Left colon (tissue), 2 donors: Measurements from ENCODE around the gene GGA3. TPM values are rescaled to one million over a fixed set of nuclear protein-coding genes. Genes with fewer than 3 reads are reported as not detected.
A peak's percentile ranks its signal among the peaks of the same experiment; 100 is the strongest.
"Not testable (repeated sequence)": the region's sequence is repeated elsewhere in the genome, so short reads cannot be mapped to it uniquely, and the experiment has no call there.

ENCODE experiments used
- ATAC-seq: fragments of 200-7000 bp; cut with Tn5 transposase; one replicate; pipeline ENCODE4 v1.9.1; 2020; ENCODE audit warnings: mild to moderate bottlenecking, moderate library complexity
- DNase-seq, 2 donors: peaks; one replicate each; pipeline ENCODE4 v3.0.0-alpha.2; 2020
- intact Hi-C, 2 donors: fragments of 100-400 bp; cut with DNase I in 1 of 2; cut with micrococcal nuclease in 1 of 2; formaldehyde crosslinking; loops; one replicate each; pipeline versions ENCODE4 v1.11.2 to v1.14.0; 2022; cut with DNase I, micrococcal nuclease
- total RNA-seq, 2 donors: library from RNA; stranded (reverse); fragmentation: NEBNext Ultra II Directional; extraction: Animal tissue kit (Norgen Biotek cat#: 25700); gene quantifications; one replicate each; pipeline ENCODE4 v1.2.1, GENCODE V29; 2021
- donor health status: DM: no; HTN: no; CAD: no.
- donor health status: DM: yes; HTN: yes; CAD: no.

The GGA3 gene
- total RNA-seq, 2 donors from 2014 or later, result 39.9 to 46.5 TPM

- ATAC-seq, intact Hi-C loops: not testable (repeated sequence)
Measured at GRCh38 chr17:75280189-75280588, 18.8 kb upstream of the GGA3 start.

DNA sequence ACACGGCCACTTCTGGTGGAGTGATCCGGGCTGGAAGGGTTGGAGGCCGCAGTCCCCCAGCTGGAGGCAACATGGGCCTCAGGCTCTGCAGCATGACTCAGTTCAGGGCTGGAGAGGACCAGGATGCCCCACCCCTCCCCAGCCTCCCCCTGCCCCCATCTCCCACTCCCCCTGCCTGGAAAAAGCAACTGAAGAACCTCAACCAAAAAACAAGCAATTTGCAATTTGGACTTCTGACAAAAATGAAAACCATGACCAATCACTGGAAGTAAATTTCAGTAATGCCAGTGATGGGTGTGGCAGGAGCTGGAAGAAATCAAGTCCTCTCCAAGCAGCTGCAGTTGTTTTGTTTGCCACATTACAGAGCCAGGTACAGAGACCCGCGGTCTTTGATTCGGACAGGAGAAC, 16.3 kb upstream of the GGA3 start:
- intact Hi-C loops, result no loop called here
- no peak for DNase-seq
- no peak for ATAC-seq

More at GRCh38 chr17:75280189-75280588, 18.8 kb upstream of the GGA3 start:
- not testable (repeated sequence) for DNase-seq

DNA sequence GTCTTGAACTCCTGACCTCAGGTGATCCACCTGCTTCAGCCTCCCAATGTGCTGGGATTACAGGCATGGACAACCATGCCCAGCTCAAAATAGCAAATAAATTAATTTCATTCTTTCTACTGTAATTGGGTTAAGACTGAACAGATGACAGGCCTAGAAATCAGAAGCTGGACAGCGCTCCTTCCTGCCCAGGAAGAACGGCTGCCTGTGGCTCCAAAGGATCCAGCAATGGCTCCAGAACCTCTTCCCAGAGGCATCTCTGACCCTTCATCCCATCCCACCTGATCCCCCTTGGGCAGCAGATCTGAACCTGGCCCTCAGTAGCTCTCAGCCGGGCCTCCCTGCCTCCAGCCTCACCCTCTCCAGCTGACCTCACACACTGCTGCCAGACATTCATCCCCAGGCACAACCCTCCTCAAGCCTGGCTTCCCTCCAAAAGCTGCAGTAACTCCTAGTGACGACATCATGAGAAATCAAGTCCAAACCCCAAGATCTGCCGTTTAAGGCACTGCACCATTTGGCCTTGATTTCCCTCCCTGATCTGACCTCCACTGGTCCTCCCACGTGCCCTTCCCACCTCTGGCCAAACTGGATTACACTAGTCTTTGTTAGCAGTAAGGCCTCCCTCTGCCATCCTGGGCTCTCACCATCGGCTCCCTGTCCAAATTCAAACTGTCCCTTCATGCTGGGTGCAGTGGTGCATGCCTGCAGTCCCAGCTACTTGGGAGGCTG, 12.7 kb upstream of the GGA3 start:
- intact Hi-C loops, result no loop called here
- ATAC-seq, result no peak
- no peak for DNase-seq

GRCh38 chr17:75272848-75273184, 11.4 kb upstream of the GGA3 start:
- intact Hi-C loops, result no loop called here
- DNase-seq, result no peak
- no peak for ATAC-seq

GRCh38 chr17:75271955-75272847, 10.8 kb upstream of the GGA3 start:
- ATAC-seq (no peak), DNase-seq (peak in 1 of 2 donors; percentile 44)
- intact Hi-C loops, result no loop called here

DNA sequence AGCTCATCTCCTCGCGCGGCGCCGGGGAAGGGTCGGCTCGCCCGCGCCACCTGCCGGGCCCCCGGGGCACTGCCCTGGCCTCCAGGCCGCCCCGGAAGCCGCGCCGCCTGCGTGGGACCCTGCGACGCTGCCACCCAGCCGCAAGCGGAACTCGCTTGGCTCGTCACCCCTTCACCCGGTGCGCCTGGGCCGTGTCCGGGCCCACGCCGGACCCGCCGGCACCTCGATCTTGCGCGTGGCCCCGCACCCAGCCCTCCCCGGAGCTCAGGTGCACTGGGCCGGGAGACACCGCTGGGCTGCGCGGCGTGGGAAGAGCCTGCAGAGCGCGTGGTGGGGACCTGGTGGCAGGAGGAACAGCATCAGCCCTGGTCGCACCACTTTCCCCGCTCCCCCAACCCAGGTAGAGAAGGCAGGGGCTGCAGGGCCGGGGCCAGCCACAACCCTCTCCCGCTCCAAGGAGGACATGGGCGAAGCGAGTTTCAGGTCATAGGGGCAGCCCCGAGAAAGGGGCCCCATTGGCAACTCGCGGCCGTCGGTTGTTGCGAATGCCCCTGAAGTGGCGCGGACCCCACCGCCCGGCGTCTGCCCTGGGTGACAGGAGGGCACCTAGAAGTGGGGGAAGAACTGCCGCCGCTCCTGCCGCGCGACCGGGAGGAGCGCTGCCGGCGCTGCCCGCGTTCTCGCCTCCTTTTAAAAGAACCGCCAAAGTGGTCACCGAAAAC, 10.0 kb upstream of the GGA3 start:
- intact Hi-C loops, result no loop called here
- peak; percentile 68 to 85 for DNase-seq

GRCh38 chr17:75270966-75271232, 9.5 kb upstream of the GGA3 start, which contains the start of gene MIF4GD:
MIF4GD (minus strand) TSS chr17:75271231; CDS start chr17:75270195, 1,036 bp downstream.
- ATAC-seq, result no peak
- intact Hi-C loops, result no loop called here
- DNase-seq, result no peak

More for the DNA sequence above, 10.0 kb upstream of the GGA3 start:
- ATAC-seq, result peak; percentile 71

DNA sequence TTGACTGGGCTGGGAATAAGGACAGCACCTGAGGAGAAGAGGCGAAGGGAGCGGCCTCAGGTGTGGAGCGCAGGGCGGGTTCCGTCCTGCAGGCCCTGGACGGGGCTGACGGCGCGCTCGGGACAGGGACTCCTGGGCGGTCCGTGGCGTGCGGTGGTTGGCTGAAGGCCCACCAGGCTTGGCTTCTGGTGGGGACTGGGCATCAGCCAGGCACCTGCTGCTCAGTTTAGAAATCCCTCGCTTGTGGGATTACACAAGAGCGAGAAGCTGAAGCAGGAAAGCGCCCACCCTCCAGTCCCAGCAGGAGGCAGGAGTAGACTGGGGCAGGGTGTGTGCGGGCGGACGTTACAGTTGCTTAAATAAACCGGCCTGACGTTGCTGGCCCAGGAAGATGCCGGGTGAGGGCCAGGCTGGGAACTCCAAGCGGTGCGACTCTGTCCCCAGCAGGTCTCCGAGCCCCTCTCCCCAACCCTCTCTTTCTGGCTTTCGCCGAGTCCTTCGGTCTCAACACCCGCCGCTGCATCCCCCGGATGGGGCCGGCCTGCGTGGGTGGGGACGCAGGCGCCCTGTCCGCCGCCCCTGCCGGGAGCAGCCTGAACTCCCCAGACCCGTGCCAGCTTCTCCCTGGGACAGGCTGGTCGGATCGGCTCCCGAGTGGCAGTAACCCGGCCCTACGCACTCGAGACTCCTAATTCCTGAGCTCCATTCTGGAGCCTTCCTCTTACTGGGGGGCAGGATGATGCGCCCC, 9.0 kb upstream of the GGA3 start:
- intact Hi-C loops, result no loop called here
- DNase-seq (peak; percentile 75 to 78), ATAC-seq (peak; percentile 62)

- ATAC-seq, result no peak
- intact Hi-C loops, result no loop called here
- DNase-seq, result no peak
Measured at GRCh38 chr17:75269844-75270217, 8.4 kb upstream of the GGA3 start.

DNA sequence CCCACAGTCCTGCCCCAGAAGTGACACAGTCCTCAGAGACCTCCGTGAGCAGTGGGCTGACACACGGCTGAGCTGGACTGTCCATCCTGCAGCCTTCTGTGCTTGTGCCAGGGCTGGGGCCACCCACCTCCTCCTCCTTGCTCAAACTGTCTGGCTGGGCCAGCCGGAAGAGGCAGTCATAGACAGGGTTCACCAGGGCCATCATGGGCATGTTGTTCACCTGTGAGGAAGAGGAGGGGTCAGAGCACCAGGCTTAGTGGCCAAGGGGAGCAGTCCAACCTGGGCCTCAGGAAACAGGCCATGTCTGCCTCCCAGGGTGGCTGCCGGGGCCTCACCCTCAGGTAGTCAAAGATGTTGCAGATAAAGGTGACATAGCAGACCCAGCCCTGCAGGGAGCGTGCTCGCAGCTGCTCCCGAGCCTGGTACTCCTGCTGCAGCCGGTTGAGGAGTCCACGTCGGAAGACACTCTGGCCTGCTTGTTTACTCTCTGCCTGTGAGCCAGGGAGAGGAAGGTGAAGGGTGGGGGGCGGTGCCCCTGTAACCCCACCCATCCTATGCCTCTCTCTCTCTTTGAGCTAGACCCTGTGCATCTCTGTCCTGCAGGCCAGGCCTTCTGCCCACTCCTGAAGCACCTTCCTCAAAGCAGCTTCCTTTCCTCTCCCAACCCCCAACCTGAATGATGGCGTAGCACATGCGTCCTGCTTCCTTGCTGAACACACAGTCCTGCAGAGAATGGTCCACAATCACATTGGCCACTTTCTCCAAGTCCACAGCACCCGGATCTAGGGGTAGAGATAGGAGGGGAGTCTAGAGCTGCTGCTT, 6.2 kb upstream of the GGA3 start:
- ATAC-seq (peak; percentile 47), DNase-seq (peak; percentile 66 to 72)
- intact Hi-C loops, result no loop called here

DNA sequence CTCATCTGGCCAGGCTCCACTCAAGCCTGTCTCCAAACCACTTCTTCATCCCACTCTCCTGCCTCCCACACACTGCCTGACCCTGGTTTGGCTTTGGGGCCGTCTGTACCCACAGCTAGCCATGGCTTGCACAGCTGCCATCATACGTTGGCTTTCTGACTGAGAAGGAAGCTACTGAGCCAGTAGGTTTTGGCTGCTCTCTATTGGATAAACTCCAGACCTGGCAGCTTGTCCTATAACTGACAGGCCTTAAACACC, 5.7 kb upstream of the GGA3 start:
- ATAC-seq, result no peak
- intact Hi-C loops, result no loop called here
- no peak for DNase-seq

DNA sequence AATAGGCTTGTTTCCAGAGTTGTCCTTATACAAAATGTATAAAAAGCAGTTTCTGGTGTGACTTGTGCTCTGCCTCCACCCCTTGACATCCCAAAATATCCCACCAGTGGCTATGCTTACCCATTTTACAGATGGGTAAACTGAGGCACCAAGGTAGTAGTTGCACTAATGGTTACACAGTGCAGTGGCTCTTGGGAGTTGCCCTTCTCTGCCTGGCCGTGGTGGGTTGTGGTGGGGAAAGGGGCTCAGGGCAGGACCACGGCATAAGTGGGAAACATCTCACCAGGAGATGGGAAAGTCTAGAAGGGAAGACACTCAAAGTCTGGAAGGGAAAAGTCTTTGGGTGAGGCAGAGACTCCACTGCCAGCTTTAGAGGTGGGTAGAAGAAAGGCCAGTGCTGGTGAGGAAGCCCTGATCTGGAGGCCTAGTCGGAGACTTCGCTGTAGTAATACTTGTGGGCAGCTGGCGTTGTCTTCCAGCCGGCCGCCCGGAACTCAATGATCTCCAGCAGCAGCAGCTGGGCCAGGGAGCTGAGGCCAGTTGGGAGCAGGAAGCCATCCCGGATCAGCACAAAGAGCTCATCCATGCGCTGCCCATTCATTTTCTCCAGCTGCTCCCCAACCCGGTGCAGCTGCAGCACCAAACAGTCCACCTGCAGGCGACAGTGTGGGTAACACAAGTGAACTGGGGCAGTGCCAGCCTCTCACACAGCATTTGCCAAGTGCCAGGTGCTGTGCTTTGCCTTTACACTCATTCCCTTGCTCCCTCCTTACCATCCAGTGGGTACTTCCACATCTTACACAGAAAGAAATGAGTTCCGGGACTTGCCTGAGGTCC, 5.1 kb upstream of the GGA3 start:
- DNase-seq (no peak), ATAC-seq (no peak)
- intact Hi-C loops, result no loop called here

GRCh38 chr17:75265614-75266315, 4.4 kb upstream of the GGA3 start:
- ATAC-seq (no peak), DNase-seq (no peak)
- intact Hi-C loops, result no loop called here

DNA sequence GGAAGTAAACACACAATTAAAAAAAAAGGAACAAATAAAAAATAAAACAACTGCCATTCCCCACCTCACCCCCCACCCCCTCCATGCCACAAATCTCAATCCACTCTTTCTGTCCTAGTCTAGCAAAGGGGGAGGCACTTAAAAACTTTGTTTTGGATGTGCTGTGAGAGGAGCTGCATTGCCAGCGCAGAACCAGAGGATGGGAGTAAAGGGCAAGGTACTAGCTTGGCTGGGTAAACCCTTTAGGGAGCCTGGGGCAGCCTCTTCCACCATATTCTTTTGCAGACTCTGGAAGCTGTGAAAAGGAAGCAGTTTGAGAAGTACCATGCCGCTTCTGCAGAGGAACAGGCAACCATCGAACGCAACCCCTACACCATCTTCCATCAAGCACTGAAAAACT, 1.6 kb upstream of the GGA3 start:
- intact Hi-C loops, result no loop called here
- ATAC-seq, result no peak

DNA sequence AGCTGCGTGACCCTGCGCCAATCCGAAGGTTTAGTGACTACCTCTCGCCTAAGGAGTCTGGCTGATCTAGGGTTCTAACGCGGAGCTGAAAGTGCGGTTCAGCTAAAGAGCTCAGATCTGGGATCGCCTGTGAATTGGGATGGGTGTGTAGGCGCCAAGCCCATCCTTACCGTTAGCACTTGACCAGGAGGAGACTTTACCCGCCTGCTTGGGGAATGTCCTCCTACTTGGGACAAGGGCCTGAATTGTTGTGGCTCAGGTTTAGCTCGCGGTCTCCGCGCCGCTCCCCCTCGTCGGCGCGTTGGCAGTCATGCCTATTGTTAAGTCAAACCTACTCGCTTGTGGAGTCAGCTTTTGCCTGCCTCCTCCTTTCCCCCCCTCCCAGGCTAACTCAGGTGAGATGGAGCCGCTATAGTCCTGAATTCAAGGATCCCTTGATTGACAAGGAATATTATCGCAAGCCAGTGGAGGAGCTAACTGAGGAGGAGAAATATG, 753 bp upstream of the GGA3 start:
- ATAC-seq, result peak; percentile 27
- no peak for DNase-seq
- intact Hi-C loops, result no loop called here

More for the DNA sequence above, 1.6 kb upstream of the GGA3 start:
- DNase-seq, result no peak

DNA sequence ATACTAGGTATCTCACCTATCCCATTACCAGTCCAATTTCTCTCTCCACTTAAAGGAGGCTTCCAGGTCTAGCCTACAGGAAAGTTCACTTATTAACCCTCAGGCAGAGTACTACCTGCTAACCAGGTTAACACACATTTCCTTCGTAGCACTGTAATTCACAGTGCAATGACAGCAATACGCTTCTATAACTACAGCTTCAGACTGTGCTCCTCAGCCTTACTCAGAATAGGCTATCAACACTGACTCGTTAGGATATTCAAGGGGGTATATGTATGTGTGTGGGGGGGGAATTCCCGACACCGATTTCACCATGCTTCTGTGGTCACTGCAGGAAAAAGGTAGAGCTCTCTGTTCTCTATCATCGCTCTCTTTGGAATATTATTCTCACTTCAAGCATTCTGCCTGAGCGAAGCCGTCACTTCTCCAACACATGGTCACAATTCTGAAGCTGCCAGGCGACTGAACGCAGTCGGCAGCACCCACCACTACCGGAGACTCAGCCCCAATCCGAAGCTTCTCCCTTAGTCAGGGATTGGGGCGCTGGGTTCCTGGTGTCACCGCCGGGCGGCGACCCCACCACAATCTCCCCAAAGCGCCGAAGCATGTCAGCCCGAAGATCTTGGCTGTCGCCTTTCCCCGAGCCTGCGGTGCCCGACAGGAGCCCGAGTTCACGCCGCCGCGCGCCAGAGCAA, 618 bp downstream of the GGA3 start:
- intact Hi-C loops, result no loop called here
- DNase-seq (no peak), ATAC-seq (peak; percentile 12)
